NCI-H2081 (cell line): ENCODE results near the gene IP6K3.

Experiments used
- DNase-seq, 2 experiments: peaks; one replicate each; lab custom pipeline; 2025; lab: John Stamatoyannopoulos, UW

The IP6K3 gene

GRCh38 chr6:33676416-33677142 lies 70.1 kb downstream of the IP6K3 start:
- no peak for DNase-seq

- no peak for DNase-seq
These were observed 70.7 kb downstream of the IP6K3 start for GRCh38 chr6:33675968-33676367.

DNA sequence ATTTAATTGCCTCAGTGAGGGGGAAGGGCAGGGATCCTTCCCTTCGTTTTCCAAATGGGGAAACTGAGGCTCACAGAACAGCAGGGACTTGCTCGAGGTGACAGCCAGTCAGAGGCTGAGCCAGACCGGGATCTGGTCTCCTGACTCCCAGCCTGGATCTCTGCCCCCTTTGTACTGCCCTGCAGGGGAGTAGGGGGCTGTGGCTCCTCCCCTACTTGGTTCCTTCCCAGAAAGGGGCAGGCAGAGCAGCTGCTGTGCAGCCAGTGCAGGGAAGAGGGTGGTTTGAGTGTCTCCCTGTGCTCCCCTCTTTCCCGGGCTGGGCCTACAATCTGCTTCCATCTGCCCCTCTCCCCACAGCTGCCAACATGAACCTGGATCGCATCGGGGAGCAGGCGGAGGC lies 72.9 kb downstream of the IP6K3 start:
- DNase-seq: no peak

DNA sequence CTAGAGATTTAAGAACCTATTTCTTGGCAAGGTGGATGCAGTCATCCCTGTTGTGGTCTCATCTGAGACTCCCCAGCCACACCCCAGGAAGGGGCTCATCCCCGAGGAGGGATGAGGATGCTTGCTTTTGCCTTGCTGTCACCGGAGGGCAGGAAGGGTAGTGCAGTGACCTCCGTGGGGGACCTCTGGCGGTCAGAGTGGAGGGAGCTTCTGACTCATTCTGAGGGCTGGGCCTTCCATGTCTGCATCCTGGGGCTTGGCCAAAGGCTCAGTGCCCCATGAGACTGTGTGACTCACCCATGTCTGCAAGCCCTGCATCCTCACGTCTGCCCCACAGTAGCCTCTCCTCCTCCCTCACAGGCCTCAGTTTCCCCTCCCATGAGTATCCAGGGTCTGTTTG lies 73.9 kb downstream of the IP6K3 start:
- no peak for DNase-seq

- no peak for DNase-seq
These were observed 75.0 kb downstream of the IP6K3 start for GRCh38 chr6:33671744-33672072.
